HG03378 (cell line): ENCODE results near the gene SCN3A.

ENCODE experiments used
- ATAC-seq: cut with Tn5 transposase; IDR thresholded peaks from one replicate; pipeline ENCODE4 v1.9.1; 2021; ENCODE audit warnings: mild to moderate bottlenecking, moderate library complexity; ENCODE audit not compliant: unreplicated experiment

SCN3A gene

GRCh38 chr2:165113414-165113813 lies 90.4 kb downstream of the SCN3A start:
- no peak for ATAC-seq

GRCh38 chr2:165112789-165113188 lies 91.1 kb downstream of the SCN3A start:
- no peak for ATAC-seq

DNA sequence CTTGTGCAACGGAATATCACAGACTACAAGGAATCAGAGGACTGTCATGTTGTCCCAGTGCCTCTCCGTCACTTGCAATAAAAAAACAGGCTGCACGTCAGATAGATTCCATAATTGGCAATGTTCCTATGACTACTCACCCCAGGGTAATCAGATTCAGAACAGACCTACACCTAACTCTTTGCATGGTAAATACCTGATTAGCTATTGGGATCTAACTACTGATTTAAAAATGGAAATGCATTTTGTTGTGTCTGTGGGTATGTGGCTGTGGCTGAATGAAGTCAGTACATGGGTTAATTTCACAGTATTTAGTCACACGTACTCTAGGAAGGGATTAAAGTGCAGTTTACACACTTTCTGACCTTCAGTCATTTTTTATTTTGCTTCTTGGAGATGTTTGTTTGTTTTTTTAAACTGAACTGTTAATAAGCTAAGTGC lies 91.7 kb downstream of the SCN3A start:
- ATAC-seq, result no peak

- ATAC-seq, result no peak
These were observed 93.5 kb downstream of the SCN3A start for GRCh38 chr2:165110394-165110793.

GRCh38 chr2:165109915-165110314 lies 93.9 kb downstream of the SCN3A start:
- ATAC-seq, result no peak

- ATAC-seq, result no peak
These were observed 97.9 kb downstream of the SCN3A start for GRCh38 chr2:165105926-165106325.

GRCh38 chr2:165087933-165088901 lies 115.6 kb downstream of the SCN3A start:
- ATAC-seq, result no peak

GRCh38 chr2:165086337-165086736 lies 117.5 kb downstream of the SCN3A start:
- no peak for ATAC-seq

DNA sequence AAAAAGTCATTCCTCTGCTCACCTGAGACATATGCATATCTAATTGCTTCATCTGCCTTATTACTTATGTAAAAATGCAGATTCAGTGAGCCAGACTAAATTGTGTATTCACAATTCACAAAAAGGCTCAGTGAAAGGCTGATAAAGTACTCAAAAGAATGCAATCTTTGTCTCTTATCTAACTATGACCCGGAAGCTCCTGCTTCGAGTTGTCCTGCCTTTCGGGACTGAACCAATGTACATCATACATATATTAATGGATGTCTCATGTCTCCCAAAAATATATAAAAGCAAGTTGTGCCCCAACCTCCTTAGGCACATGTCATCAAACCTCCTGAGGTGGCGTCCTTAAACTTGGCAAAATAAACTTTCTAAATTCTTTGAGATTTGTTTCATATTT lies 120.5 kb downstream of the SCN3A start:
- ATAC-seq, result no peak

GRCh38 chr2:165082479-165082878 lies 121.4 kb downstream of the SCN3A start:
- no peak for ATAC-seq

DNA sequence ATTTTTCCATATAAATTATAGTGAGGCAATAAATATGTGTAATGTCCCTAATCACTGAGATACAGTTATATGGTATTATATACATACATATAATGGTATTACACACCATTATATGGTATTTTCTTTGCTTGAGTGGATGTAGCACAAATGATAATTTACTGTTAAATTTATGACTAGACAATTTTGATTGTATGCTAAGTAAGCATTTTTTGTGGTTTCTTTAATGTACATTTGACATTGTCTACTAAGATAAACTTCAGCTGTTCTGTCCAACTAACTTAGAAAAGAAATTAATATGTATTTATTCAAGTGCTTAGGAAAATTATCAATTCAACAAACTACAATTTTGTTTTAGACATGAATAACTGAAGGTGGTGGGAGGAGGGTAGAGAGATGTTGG lies 122.6 kb downstream of the SCN3A start:
- no peak for ATAC-seq

DNA sequence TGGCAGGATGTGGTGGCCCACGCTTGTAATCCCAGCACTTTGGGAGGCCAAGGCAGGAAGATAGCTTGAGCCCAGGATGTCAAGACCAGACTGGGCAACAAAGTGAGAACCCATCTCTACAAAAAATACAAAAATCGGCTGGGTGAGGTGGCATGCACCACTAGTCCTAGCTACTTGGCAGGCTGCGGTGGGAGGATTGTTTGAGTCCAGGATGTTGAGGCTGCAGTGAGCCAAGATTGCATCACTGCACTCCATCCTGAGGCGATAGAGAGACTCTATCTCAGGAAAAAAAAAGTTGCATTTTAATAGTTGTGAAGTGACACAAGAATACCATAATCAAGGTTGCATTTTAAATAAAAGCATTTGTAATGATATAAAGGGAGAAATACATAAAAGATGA lies 124.4 kb downstream of the SCN3A start:
- ATAC-seq, result no peak

DNA sequence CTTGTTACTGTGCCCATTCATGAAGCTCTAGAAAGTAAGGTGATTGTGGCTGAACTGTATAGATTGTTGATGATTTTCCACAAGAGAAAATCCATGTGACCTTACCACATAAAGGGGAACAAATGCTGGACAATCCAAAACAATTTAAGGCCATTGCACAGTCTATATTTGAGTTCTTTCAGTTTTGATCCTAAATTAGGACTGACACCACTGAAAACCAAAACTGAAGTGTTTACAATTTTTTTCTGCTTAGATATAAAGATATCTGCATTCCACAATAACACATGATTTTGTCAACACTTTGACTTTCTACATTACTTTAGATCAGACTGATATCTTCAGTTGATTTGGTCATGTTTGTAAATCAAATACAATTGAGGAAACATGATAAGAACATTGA lies 124.9 kb downstream of the SCN3A start:
- no peak for ATAC-seq

DNA sequence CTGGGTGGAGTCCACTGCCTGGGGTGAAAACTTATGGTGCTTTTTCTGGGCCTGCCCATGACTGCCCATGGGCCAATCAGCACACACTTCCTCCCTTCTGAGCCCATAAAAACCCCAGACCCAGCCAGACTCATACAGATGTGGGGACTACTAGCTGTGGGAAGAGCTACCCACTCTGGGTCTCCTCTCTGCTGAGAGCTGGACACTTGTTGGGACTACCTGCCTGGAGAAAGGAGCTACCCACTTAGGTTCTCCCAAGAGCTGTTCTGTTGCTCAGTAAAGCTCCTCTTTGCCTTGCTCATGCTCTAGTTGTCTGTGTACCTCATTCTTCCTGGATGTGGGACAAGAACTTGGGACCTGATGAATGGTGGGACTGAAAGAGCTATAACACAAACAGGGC lies 129.0 kb downstream of the SCN3A start:
- ATAC-seq, result no peak

DNA sequence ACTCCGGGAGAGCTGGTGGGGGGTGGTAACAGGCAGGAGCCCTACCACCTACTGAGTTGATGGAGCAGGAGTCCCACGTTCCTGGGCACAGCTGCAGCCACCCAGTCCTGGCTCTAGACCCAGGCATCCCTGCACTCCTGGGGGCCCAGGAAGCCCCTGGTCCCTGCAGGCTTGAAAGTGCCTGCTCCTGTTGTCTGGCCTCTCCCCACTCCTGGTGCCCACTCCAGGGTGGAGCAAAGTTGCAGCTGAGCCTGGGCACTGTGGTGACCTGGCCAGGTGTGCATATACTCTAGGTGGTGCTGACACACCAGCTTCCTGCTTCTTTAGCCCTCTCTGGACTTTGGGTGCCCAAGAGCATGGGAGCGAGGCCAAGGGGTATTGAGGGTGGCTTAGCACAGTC lies 129.5 kb downstream of the SCN3A start:
- no peak for ATAC-seq

DNA sequence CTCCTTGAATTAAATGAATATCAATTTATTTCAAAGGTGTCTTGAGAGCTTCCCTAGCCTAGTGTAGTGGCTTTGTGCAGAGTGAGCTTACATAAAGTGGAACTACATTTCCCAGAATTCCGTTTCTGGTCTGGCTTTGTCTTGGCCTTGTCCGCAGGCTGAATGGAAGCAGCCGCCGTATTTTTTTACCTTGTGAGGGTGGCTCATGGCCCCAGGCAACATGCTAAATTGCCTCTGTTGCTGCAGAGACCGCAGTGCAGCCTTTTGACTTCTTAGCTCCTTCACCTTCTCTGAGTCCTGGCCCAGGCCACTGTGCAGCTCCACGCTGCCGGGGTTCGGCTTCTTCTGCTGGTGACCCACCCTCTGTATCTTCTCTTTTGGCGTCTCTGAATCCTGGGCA lies 133.8 kb downstream of the SCN3A start:
- no peak for ATAC-seq

GRCh38 chr2:165069151-165069550 lies 134.7 kb downstream of the SCN3A start:
- no peak for ATAC-seq

DNA sequence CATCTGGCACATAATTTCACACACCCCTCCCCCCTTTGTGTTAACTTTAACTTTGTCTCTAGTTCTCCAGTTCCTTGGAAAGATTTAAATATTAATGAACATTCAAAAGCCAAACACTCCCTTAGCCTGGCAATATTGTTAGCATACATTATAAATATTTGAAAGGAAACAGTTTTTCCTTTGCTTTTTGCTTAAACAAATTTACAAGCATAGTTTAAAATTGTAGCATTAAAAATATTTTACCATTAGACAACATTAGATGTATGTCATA lies 135.4 kb downstream of the SCN3A start:
- no peak for ATAC-seq

DNA sequence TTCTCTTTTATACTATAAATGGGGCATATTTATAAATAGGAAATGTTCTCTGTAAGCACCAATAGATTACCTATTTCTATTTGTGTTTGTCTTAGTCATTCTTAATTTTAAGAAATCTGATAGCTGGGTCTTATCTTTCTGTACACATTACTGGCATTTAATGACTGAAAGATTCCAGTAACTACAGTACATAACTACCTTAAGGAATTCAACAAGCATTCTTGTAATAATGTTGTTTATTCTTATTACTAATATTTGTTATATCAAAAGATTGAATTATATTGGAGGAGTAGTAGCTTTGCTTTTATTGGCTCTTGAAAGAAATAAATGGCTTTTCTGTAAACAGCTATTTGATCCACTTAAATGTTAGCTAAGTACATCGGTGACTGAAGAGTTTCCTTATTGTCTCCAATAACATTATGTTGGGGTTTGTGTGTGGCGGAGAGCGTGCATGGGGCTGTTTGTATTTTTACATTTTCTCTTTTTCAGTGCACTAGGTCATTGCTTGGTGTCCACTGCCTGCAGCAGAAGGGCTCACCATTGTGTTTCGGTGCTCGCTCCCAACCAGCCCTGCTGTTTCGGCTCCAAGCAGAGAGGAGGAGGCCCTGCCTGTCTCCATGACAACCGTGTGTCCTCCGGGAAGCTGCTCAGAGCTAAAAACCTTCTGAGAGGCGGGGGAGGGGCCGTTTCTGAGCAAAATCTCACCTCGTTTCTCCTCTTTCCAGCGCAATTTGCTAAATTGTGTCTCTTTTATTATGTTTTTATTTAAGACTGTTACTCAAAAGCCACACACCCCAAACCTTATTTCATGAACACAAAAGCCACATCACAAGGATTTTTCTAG lies 136.0 kb downstream of the SCN3A start:
- no peak for ATAC-seq

- ATAC-seq, result no peak
These were observed 139.1 kb downstream of the SCN3A start for GRCh38 chr2:165064743-165065142.

- ATAC-seq, result no peak
These were observed 143.4 kb downstream of the SCN3A start for GRCh38 chr2:165060411-165060810.
